Lung (tissue), 12 donors: ENCODE data around the gene HERC6. TPM values are rescaled to one million over a fixed set of nuclear protein-coding genes. Genes with fewer than 3 reads are reported as not detected.

Experiments
- ATAC-seq: fragments of 200-7000 bp; cut with Tn5 transposase; one replicate; pipeline ENCODE4 v1.9.1; 2020; ENCODE audit warnings: moderate number of reproducible peaks; ENCODE audit not compliant: insufficient read depth, low FRiP score
- DNase-seq, 3 donors: peaks; one replicate each; pipeline ENCODE4 v3.0.0-alpha.2; 2013 to 2017
- H3K27ac ChIP-seq, 2 donors: one replicate each; pipeline ENCODE4 v1.5.1; 2013; ENCODE audit warnings: mild to moderate bottlenecking in 2 of 2, moderate library complexity in 2 of 2, control low read depth in 1 of 2, inconsistent platforms in 1 of 2, low read depth in 1 of 2, low read length in 1 of 2
- H3K27me3 ChIP-seq, 3 donors: one replicate each; pipeline ENCODE4 v1.5.1; 2013; ENCODE audit warnings: low read length in 2 of 3; ENCODE audit not compliant: control insufficient read depth in 3 of 3, insufficient read depth in 3 of 3
- H3K36me3 ChIP-seq, 4 donors: one replicate each; pipeline ENCODE4 v1.5.1; 2013; ENCODE audit warnings: low read length in 4 of 4, mild to moderate bottlenecking in 1 of 4, moderate library complexity in 1 of 4; ENCODE audit not compliant: control insufficient read depth in 4 of 4, insufficient read depth in 4 of 4
- H3K4me1 ChIP-seq, 5 donors: one replicate each; pipeline ENCODE4 v1.5.1; 2013; ENCODE audit warnings: low read length in 5 of 5, mild to moderate bottlenecking in 2 of 5, moderate library complexity in 1 of 5; ENCODE audit not compliant: control insufficient read depth in 5 of 5, insufficient read depth in 5 of 5
- H3K4me3 ChIP-seq: one replicate; pipeline ENCODE4 v1.5.1; 2013; ENCODE audit warnings: mild to moderate bottlenecking, control low read depth, moderate library complexity
- H3K9ac ChIP-seq, 2 donors: one replicate each; pipeline ENCODE4 v1.5.1; 2013; ENCODE audit warnings: low read length in 2 of 2, control low read depth in 1 of 2; ENCODE audit not compliant: insufficient read depth in 1 of 2
- H3K9me3 ChIP-seq, 4 donors: one replicate each; pipeline ENCODE4 v1.5.1; 2013; ENCODE audit warnings: low read length in 3 of 4, mild to moderate bottlenecking in 1 of 4, moderate library complexity in 1 of 4; ENCODE audit not compliant: control insufficient read depth in 4 of 4, insufficient read depth in 3 of 4
- CTCF ChIP-seq: IDR thresholded peaks from 2 replicates; pipeline ENCODE4 v1.5.1; 2012; ENCODE audit warnings: mild to moderate bottlenecking; ENCODE audit errors: control extremely low read depth, extremely low read depth
- WGBS, 2 donors: extraction: QIAGEN DNeasy Blood & Tissue Kit; methylation state at CpG; one replicate each; pipeline ENCODE4 v1.1.7; 2013; 5-methylcytosine and 5-hydroxymethylcytosine counted together
- polyA plus RNA-seq, 2 donors: library from polyadenylated mRNA; stranded (reverse); fragments of 200-250 nt; gene quantifications; one replicate each; pipeline ENCODE4 v1.2.1, GENCODE V29; 2013
- total RNA-seq, 2 donors: library from RNA; depleted of rRNA in 1 of 2; stranded (reverse); fragments of >200 nt in 1 of 2; gene quantifications; one replicate each; pipeline ENCODE4 v1.2.1, GENCODE V29; 2014 to 2021
- donor health status: control.
- donor health status: control.
- donor health status: Bipolar disorder and iron deficiency.
- donor health status: healthy.
- donor health status: DM: yes; HTN: yes; CAD: no.

Gene HERC6
- total and polyA plus RNA-seq, 4 donors: 3.4 to 21.7 (median 10.0) TPM

DNA sequence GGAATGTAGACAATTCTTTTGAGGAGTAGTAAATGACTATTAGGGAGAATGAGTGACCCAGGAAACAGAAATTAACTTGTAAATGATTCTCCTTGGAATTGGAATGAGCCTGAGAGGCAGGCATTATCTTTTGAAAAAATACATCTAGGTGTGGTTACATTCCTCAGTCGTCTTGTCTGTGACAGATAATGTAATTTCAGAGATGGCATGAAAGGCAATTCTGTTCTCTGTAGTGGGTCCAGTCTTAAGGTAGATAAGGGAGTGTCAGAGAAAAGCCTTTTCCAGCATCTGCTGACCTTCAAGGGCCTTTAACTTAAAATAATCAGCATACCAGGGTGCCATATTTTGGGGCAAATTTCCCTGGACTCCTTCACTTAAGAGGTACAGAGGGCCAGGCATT is 35.1 kb downstream of the HERC6 start:
- H3K9ac ChIP-seq: no peak overlapping the region
- H3K9me3 ChIP-seq: no peaks in the 10 kb centered on the region
- no peak overlapping the region for H3K4me3 ChIP-seq
- H3K27ac ChIP-seq: no peak overlapping the region
- no peak for TF ChIP-seq CTCF
- H3K36me3 ChIP-seq: peaks cover 0 to 17% (median 9%) of the 10 kb centered on the region in 4 donors
- no peak for ATAC-seq
- no peaks in the 10 kb centered on the region for H3K4me1 ChIP-seq
- DNase-seq: no peak
- whole genome bisulfite sequencing, 2 donors: 78 to 85% methylated on average over 1 of the region's 1 CpG
- H3K27me3 ChIP-seq: no peaks in the 10 kb centered on the region

DNA sequence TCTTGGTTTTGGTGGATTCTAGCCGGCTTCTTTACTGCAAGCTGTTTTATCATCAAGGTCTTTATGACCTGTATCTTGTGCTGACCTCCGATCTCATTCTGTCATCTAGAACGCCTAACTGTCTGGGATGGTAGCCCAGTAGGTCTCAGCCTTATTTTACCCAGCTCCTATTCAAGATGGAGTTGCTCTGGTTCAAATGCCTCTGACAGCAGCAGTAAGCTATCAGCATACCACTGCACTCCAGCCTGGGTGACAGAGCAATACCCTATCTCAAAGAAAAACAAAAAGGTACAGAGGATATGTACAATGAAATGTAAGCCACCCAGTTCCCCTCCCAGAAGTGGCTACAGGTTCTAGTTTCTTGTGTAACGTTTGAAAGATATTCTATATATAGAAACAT is 36.1 kb downstream of the HERC6 start:
- Histone ChIP-seq H3K27ac (no peak overlapping the region), H3K4me1 (no peaks in the 10 kb centered on the region), H3K4me3 (no peak overlapping the region), H3K36me3 (peaks cover 0 to 15% (median 9%) of the 10 kb centered on the region in 4 donors), H3K27me3 (no peaks in the 10 kb centered on the region), H3K9me3 (no peaks in the 10 kb centered on the region), H3K9ac (no peak overlapping the region)
- ATAC-seq (no peak), DNase-seq (no peak)
- TF ChIP-seq CTCF: no peak
- 88 to 89% methylated on average over 4 of the region's 4 CpGs for WGBS, 2 donors

GRCh38 chr4:88415982-88416381 is 37.3 kb downstream of the HERC6 start:
- H3K36me3 ChIP-seq: peaks cover 0 to 15% (median 7%) of the 10 kb centered on the region in 4 donors
- WGBS, 2 donors: 87 to 93% methylated on average over 2 of the region's 2 CpGs
- H3K4me3 ChIP-seq: no peak overlapping the region
- H3K9ac ChIP-seq: no peak overlapping the region
- no peak overlapping the region for H3K27ac ChIP-seq
- H3K9me3 ChIP-seq: no peaks in the 10 kb centered on the region
- H3K4me1 ChIP-seq: no peaks in the 10 kb centered on the region
- no peak for ATAC-seq
- TF ChIP-seq CTCF: no peak
- H3K27me3 ChIP-seq: no peaks in the 10 kb centered on the region
- no peak for DNase-seq

- H3K9me3 ChIP-seq: no peaks in the 10 kb centered on the region
- DNase-seq: no peak
- WGBS, 2 donors: 89 to 96% methylated on average over 3 of the region's 3 CpGs
These were observed 39.8 kb downstream of the HERC6 start for GRCh38 chr4:88418411-88418810.

More at GRCh38 chr4:88418411-88418810, 39.8 kb downstream of the HERC6 start:
- H3K36me3 ChIP-seq: peaks cover 0 to 12% (median 6%) of the 10 kb centered on the region in 4 donors
- no peaks in the 10 kb centered on the region for H3K27me3 ChIP-seq
- no peak overlapping the region for H3K4me3 ChIP-seq
- no peak overlapping the region for H3K9ac ChIP-seq
- no peaks in the 10 kb centered on the region for H3K4me1 ChIP-seq
- no peak overlapping the region for H3K27ac ChIP-seq
- ATAC-seq: no peak
- no peak for TF ChIP-seq CTCF
